Liver (tissue), 9 donors: ENCODE results near the gene IFT43. TPM values are rescaled to one million over a fixed set of nuclear protein-coding genes. Genes with fewer than 3 reads are reported as not detected.

ENCODE experiments used
- DNase-seq: peaks from one replicate; pipeline ENCODE4 v3.0.0-alpha.2; 2017; ENCODE audit warnings: low spot score
- H3K27ac ChIP-seq, 2 donors: one replicate each; pipeline ENCODE4 v1.7.0; 2013; ENCODE audit warnings: inconsistent platforms in 2 of 2, low read length in 2 of 2, control low read depth in 1 of 2, low read depth in 1 of 2, mild to moderate bottlenecking in 1 of 2
- H3K27me3 ChIP-seq, 4 donors: one replicate each; pipeline versions ENCODE4 v1.6.1 to v1.7.0; 2013; ENCODE audit warnings: low read length in 3 of 4, inconsistent platforms in 1 of 4, mild to moderate bottlenecking in 1 of 4, moderate library complexity in 1 of 4; ENCODE audit not compliant: control insufficient read depth in 4 of 4, insufficient read depth in 4 of 4
- H3K36me3 ChIP-seq, 4 donors: one replicate each; pipeline versions ENCODE4 v1.6.1 to v1.7.0; 2013; ENCODE audit warnings: low read length in 3 of 4, mild to moderate bottlenecking in 3 of 4, low read depth in 1 of 4, moderate library complexity in 1 of 4; ENCODE audit not compliant: control insufficient read depth in 4 of 4, insufficient read depth in 3 of 4
- H3K4me1 ChIP-seq, 4 donors: one replicate each; pipeline versions ENCODE4 v1.6.1 to v1.7.0; 2013; ENCODE audit warnings: low read length in 3 of 4, mild to moderate bottlenecking in 3 of 4, moderate library complexity in 1 of 4; ENCODE audit not compliant: control insufficient read depth in 4 of 4, insufficient read depth in 4 of 4
- H3K4me3 ChIP-seq, 3 donors: one replicate each; pipeline versions ENCODE4 v1.6.1 to v1.7.0; 2013; ENCODE audit warnings: low read length in 3 of 3, control low read depth in 1 of 3, low read depth in 1 of 3, mild to moderate bottlenecking in 1 of 3
- H3K9ac ChIP-seq, 2 donors: one replicate each; pipeline ENCODE4 v1.7.0; 2013; ENCODE audit warnings: low read length in 2 of 2, mild to moderate bottlenecking in 2 of 2, moderate library complexity in 2 of 2, control low read depth in 1 of 2, low read depth in 1 of 2
- H3K9me3 ChIP-seq, 4 donors: one replicate each; pipeline versions ENCODE4 v1.6.1 to v1.7.0; 2013; ENCODE audit warnings: low read length in 3 of 4; ENCODE audit not compliant: control insufficient read depth in 4 of 4
- CTCF ChIP-seq: fragments of 150-350 bp; IDR thresholded peaks from 2 replicates; pipeline ENCODE4 v1.5.1; 2017; ENCODE audit warnings: improper control_type of control experiment, low read depth, low read length; ENCODE audit not compliant: missing input control
- EGR1 ChIP-seq, 2 donors: IDR thresholded peaks; 2 replicates each; pipeline ENCODE4 v1.6.1; 2016 to 2018; ENCODE audit warnings: antibody characterized with exemption in 2 of 2, low read depth in 2 of 2
- FOXA1 ChIP-seq: IDR thresholded peaks from 2 replicates; pipeline ENCODE4 v1.6.1; 2016; ENCODE audit warnings: antibody characterized with exemption
- FOXA2 ChIP-seq: IDR thresholded peaks from 2 replicates; pipeline ENCODE4 v1.6.1; 2016; ENCODE audit warnings: antibody characterized with exemption
- GABPA ChIP-seq, 2 donors: IDR thresholded peaks in 1 of 2; conservative IDR thresholded peaks in 1 of 2; 2 replicates each; pipeline ENCODE4 v1.6.1; 2016; ENCODE audit warnings: antibody characterized with exemption in 2 of 2, mild to moderate bottlenecking in 1 of 2, moderate library complexity in 1 of 2
- HNF4A ChIP-seq, 2 donors: conservative IDR thresholded peaks; 2 replicates each; pipeline ENCODE4 v1.6.1; 2016; ENCODE audit warnings: antibody characterized with exemption in 2 of 2, mild to moderate bottlenecking in 2 of 2
- HNF4G ChIP-seq: IDR thresholded peaks from 2 replicates; pipeline ENCODE4 v1.6.1; 2016; ENCODE audit warnings: antibody characterized with exemption
- JUND ChIP-seq, 2 donors: IDR thresholded peaks; 2 replicates each; pipeline ENCODE4 v1.6.1; 2016; ENCODE audit warnings: antibody characterized with exemption in 2 of 2
- NR2F2 ChIP-seq: IDR thresholded peaks from 2 replicates; pipeline ENCODE4 v1.6.1; 2016; ENCODE audit warnings: antibody characterized with exemption
- RAD21 ChIP-seq, 2 donors: IDR thresholded peaks; 2 replicates each; pipeline ENCODE4 v1.6.1; 2016; ENCODE audit warnings: antibody characterized with exemption in 2 of 2, mild to moderate bottlenecking in 2 of 2
- RXRA ChIP-seq, 2 donors: IDR thresholded peaks; 2 replicates each; pipeline ENCODE4 v1.6.1; 2017 to 2018; ENCODE audit warnings: antibody characterized with exemption in 2 of 2, mild to moderate bottlenecking in 1 of 2
- SP1 ChIP-seq: IDR thresholded peaks from 2 replicates; pipeline ENCODE4 v1.6.1; 2018; ENCODE audit warnings: antibody characterized with exemption, mild to moderate bottlenecking
- TAF1 ChIP-seq: conservative IDR thresholded peaks from 2 replicates; pipeline ENCODE4 v1.6.1; 2016; ENCODE audit warnings: antibody characterized with exemption, mild to moderate bottlenecking
- YY1 ChIP-seq: IDR thresholded peaks from 2 replicates; pipeline ENCODE4 v1.6.1; 2016; ENCODE audit warnings: antibody characterized with exemption, mild to moderate bottlenecking
- WGBS: extraction: QIAGEN DNeasy Blood & Tissue Kit; methylation state at CpG from one replicate; pipeline ENCODE4 v1.1.7; 2013; 5-methylcytosine and 5-hydroxymethylcytosine counted together
- polyA plus RNA-seq, 2 donors: library from polyadenylated mRNA; stranded (reverse) in 1 of 2; unstranded in 1 of 2; fragments of 200-250 nt in 1 of 2; fragments of >200 nt in 1 of 2; fragmentation: Nextera tagmentation in 1 of 2; extraction: Ambion mirVana in 1 of 2; gene quantifications; one replicate each; pipeline versions ENCODE4 v1.2.1 to v1.2.3, GENCODE V29; 2013 to 2015
- total RNA-seq, 2 donors: library from RNA; depleted of rRNA; stranded (reverse); fragments of >200 nt; gene quantifications; one replicate each; pipeline ENCODE4 v1.2.3, GENCODE V29; 2014
- TF ChIP-seq, protein P1 (sequence below): IDR thresholded peaks from 2 replicates; pipeline ENCODE4 v1.6.1; 2016; ENCODE audit warnings: antibody characterized with exemption
- TF ChIP-seq, protein P2 (sequence below): IDR thresholded peaks from 2 replicates; pipeline ENCODE4 v1.6.1; 2016; ENCODE audit warnings: antibody characterized with exemption
- TF ChIP-seq, protein P3 (sequence below): IDR thresholded peaks from 2 replicates; pipeline ENCODE4 v1.6.1; 2016; ENCODE audit warnings: antibody characterized with exemption
- donor health status: healthy.
- donor health status: healthy.
- donor health status: healthy.
- donor health status: healthy.
- donor health status: healthy.

The IFT43 gene
- total and polyA plus RNA-seq, 4 donors: 7.8 to 33.6 (median 19.3) TPM

DNA sequence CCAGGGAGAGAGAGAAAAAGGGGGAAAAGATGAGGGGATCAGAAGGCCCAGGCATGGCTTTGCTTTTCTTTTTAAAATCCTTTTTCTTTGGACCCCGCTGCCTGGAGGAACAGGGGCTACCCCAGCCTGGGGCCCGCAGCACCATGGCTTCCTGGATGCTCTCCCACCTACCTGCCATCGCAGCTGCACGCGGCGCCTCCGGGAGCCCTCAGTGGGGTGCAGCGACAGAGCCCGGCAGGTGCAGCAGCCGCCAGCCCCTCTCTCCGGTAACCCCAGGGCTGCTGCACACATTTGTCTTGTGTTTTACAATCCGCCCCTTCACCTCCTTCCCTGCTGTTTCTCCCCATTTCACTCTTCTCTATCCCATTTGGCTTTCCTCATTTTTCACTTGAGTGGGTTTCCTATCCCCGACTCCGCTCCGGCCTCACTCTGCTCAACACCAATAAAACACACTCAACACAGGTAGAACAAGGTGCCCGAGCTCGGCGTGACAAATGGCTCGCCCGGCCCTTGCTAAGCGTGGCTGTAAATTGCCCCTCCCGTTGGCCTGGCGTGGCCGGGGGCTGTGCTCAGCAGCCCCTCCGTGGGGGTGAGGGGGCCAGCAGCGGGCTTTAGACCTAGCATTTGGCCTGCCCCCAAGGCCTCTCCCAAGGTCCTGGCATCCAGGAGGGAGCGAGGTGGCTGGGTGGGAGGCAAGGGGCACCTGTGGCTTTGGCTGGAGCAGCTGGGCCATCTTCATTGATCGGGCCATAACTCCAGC is 113.5 kb downstream of the IFT43 start:
- TF ChIP-seq EGR1 (IDR thresholded peaks at IDR 0.05; ENCODE audit: low read depth in 2 of 2) (no peak), CTCF (no peak), SP1 (no peak), GABPA (IDR thresholded peaks at IDR 0.05 in 1 of 2, conservative IDR thresholded peaks at IDR 0.05 in 1 of 2) (no peak), HNF4G (no peak), JUND (IDR thresholded peaks at IDR 0.05) (no peak), RXRA (IDR thresholded peaks at IDR 0.05) (no peak), NR2F2 (no peak), RAD21 (IDR thresholded peaks at IDR 0.05) (no peak), YY1 (no peak), HNF4A (conservative IDR thresholded peaks at IDR 0.05) (no peak), TAF1 (no peak), FOXA2 (no peak), FOXA1 (no peak)
- TF ChIP-seq, protein P1, sequence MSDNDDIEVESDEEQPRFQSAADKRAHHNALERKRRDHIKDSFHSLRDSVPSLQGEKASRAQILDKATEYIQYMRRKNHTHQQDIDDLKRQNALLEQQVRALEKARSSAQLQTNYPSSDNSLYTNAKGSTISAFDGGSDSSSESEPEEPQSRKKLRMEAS: no peak
- TF ChIP-seq, protein P2, sequence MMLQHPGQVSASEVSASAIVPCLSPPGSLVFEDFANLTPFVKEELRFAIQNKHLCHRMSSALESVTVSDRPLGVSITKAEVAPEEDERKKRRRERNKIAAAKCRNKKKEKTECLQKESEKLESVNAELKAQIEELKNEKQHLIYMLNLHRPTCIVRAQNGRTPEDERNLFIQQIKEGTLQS: no peak
- TF ChIP-seq, protein P3, sequence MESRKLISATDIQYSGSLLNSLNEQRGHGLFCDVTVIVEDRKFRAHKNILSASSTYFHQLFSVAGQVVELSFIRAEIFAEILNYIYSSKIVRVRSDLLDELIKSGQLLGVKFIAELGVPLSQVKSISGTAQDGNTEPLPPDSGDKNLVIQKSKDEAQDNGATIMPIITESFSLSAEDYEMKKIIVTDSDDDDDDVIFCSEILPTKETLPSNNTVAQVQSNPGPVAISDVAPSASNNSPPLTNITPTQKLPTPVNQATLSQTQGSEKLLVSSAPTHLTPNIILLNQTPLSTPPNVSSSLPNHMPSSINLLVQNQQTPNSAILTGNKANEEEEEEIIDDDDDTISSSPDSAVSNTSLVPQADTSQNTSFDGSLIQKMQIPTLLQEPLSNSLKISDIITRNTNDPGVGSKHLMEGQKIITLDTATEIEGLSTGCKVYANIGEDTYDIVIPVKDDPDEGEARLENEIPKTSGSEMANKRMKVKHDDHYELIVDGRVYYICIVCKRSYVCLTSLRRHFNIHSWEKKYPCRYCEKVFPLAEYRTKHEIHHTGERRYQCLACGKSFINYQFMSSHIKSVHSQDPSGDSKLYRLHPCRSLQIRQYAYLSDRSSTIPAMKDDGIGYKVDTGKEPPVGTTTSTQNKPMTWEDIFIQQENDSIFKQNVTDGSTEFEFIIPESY: no peak
- no peak for DNase-seq
- Histone ChIP-seq H3K27ac (no peak overlapping the region), H3K4me3 (no peak overlapping the region), H3K9me3 (no peaks in the 10 kb centered on the region), H3K4me1 (no peaks in the 10 kb centered on the region), H3K27me3 (no peaks in the 10 kb centered on the region), H3K36me3 (no peaks in the 10 kb centered on the region), H3K9ac (no peak overlapping the region)
- 85% methylated on average over 28 of the region's 28 CpGs for whole genome bisulfite sequencing

- no peaks in the 10 kb centered on the region for H3K36me3 ChIP-seq
- no peaks in the 10 kb centered on the region for H3K9me3 ChIP-seq
- no peak for DNase-seq
- H3K4me1 ChIP-seq: no peaks in the 10 kb centered on the region
- no peak overlapping the region for H3K4me3 ChIP-seq
- 79% methylated on average over 14 of the region's 14 CpGs for WGBS
- H3K27me3 ChIP-seq: no peaks in the 10 kb centered on the region
- TF ChIP-seq JUND (IDR thresholded peaks at IDR 0.05) (no peak), GABPA (IDR thresholded peaks at IDR 0.05 in 1 of 2, conservative IDR thresholded peaks at IDR 0.05 in 1 of 2) (no peak), YY1 (no peak), HNF4G (no peak), TAF1 (no peak), NR2F2 (no peak), RXRA (IDR thresholded peaks at IDR 0.05) (no peak), EGR1 (IDR thresholded peaks at IDR 0.05; ENCODE audit: low read depth in 2 of 2) (no peak)
- TF ChIP-seq, protein P2: no peak
- TF ChIP-seq, protein P3: no peak
- no peak overlapping the region for H3K9ac ChIP-seq
- H3K27ac ChIP-seq: no peak overlapping the region
These were observed 114.7 kb downstream of the IFT43 start for GRCh38 chr14:76100236-76100635.
